DMS79 treated with DMSO at 0.1 percent for 48 hours (cell line): ENCODE data around the gene P2RY8.
"Not testable (repeated sequence)": the region's sequence is repeated elsewhere in the genome, so short reads cannot be mapped to it uniquely, and the experiment has no call there.

Source experiments
- DNase-seq: peaks from one replicate; lab custom pipeline; 2025; lab: John Stamatoyannopoulos, UW

Gene P2RY8

GRCh38 chrX:1464971-1465285 lies 72.1 kb downstream of the P2RY8 start:
- DNase-seq: no peak

- DNase-seq: no peak
Measured at GRCh38 chrX:1464041-1464970, 72.7 kb downstream of the P2RY8 start.

DNA sequence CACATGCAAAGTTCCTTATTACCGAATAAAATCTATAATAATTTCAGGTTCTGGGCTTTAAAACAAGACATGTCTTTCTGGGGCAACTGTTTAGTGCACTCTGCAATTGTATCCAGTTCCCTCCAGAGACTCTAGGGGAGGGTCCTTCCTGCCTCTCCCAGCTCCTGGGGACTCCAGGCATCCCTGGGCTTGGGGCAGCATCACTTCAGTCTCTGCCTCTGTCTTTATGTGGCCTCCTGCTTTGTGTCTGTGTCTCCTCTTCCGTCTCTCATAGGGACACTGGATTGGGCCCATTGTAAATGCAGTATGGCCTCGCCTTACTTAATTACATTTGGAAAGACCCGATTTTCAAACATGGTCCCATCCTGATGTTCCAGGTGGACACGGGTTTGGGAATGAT lies 73.4 kb downstream of the P2RY8 start:
- no peak for DNase-seq

- DNase-seq: no peak
Measured at GRCh38 chrX:1462596-1463251, 74.3 kb downstream of the P2RY8 start.

GRCh38 chrX:1462110-1462509 lies 74.9 kb downstream of the P2RY8 start:
- no peak for DNase-seq

- DNase-seq: no peak
Measured at GRCh38 chrX:1455948-1456280, 81.1 kb downstream of the P2RY8 start.

GRCh38 chrX:1453951-1454785 lies 82.8 kb downstream of the P2RY8 start:
- DNase-seq: no peak

- DNase-seq: no peak
Measured at GRCh38 chrX:1453395-1453783, 83.6 kb downstream of the P2RY8 start.

GRCh38 chrX:1452516-1453394 lies 84.2 kb downstream of the P2RY8 start, which contains the start of gene ASMTL:
TSS of gene ASMTL (minus strand) at chrX:1452909. CDS start at chrX:1452840, 69 bp downstream.
- no peak for DNase-seq

GRCh38 chrX:1451661-1452515 lies 85.1 kb downstream of the P2RY8 start:
- DNase-seq: no peak

DNA sequence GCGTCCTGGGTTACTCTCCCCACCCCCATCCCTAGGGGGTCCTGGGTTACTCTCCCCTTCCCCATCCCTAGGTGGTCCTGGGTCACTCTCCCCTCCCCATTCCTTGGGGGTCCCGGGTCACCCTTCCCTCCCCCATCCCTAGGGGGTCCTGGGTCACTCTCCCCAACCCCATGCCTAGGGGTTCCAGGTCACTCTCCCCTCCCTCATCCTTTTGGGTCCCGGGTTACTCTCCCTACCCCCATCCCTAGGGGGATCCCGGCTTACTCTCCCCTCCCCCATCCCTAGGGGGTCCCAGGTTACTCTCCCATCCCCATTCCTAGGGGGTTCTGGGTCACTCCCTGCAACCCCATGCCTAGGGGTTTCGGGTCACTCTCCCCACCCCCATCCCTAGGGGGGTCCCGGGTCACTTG lies 85.7 kb downstream of the P2RY8 start:
- no peak for DNase-seq

DNA sequence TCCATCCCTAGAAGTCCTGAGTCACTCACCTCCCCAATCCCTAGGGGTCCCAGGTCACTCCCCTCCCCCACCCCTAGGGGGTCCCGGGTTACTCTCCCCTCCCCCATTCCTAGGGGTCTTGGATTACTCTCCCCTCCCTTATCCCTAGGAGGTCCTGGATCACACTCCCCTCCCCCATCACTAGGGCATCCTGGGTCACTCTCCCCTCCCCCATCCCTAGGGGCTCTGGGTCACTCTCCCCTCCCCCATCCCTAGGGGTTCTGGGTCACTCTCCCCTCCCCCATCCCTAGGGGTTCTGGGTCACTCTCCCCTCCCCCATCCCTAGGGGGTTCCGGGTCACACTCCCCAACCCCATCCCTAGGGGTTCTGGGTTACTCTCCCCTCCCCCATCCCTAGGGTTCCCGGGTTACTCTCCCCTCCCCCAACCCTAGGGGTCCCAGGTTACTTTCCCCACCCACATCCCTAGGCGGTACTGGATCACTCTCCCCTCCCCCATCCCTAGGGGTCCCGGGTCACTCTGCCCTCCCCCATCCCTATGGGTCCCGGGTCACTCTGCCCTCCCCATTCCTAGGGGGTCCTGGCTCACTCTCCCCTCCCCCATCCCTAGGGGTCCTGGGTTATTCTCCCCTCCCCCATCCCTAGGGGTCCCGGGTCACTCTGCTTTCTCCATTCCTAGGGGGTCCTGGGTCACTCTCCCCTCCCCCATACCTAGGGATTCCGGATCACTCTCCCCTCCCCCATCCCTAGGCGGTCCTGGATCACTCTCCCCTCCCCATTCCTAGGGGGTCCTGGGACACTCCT lies 86.4 kb downstream of the P2RY8 start:
- no peak for DNase-seq

- DNase-seq: no peak
Measured at GRCh38 chrX:1449823-1450149, 87.2 kb downstream of the P2RY8 start.

- DNase-seq: no peak
Measured at GRCh38 chrX:1449036-1449822, 87.8 kb downstream of the P2RY8 start.

DNA sequence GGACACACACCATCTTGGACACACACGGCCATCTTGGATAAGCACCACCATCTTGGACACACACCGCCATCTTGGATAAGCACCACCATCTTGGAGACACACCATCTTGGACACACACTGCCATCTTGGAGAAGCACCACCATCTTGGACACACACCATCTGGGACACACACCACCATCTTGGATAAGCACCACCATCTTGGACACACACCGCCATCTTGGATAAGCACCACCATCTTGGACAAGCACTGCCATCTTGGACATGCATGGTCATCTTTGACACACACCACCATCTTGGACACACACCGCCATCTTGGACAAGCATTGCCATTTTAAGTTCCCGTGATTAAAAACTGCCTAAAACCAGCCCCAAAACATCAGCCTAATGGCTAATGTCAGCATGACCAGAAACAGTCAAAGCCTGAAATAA lies 88.4 kb downstream of the P2RY8 start:
- DNase-seq: not testable (repeated sequence)

GRCh38 chrX:1447969-1448572 lies 88.9 kb downstream of the P2RY8 start:
- DNase-seq: not testable (repeated sequence)

- DNase-seq: not testable (repeated sequence)
Measured at GRCh38 chrX:1446984-1447968, 89.7 kb downstream of the P2RY8 start.
